ENCODE measurements around the gene MACF1.
"Not testable (repeated sequence)": the region's sequence is repeated elsewhere in the genome, so short reads cannot be mapped to it uniquely, and the experiment has no call there.

Gene MACF1

GRCh38 chr1:39204441-39205081 is at the start of gene MACF1:
MACF1 (plus strand) TSS chr1:39204695; CDS start chr1:39205023, 328 bp downstream.
- DNase-seq = no peak

GRCh38 chr1:39157304-39157703 is 47.2 kb upstream of the MACF1 start:
- DNase-seq = no peak

- no peak for DNase-seq
Observed at GRCh38 chr1:39158327-39159086, 46.0 kb upstream of the MACF1 start.

- no peak for DNase-seq
Observed at GRCh38 chr1:39159224-39160036, 45.1 kb upstream of the MACF1 start.

GRCh38 chr1:39160703-39161102 is 43.8 kb upstream of the MACF1 start:
- DNase-seq = no peak

GRCh38 chr1:39161811-39162210 is 42.7 kb upstream of the MACF1 start:
- DNase-seq = not testable (repeated sequence)

GRCh38 chr1:39163469-39163868 is 41.0 kb upstream of the MACF1 start:
- DNase-seq = no peak

GRCh38 chr1:39164256-39164655 is 40.2 kb upstream of the MACF1 start:
- DNase-seq = no peak

GRCh38 chr1:39165049-39165448 is 39.4 kb upstream of the MACF1 start:
- no peak for DNase-seq

GRCh38 chr1:39165488-39165887 is 39.0 kb upstream of the MACF1 start:
- no peak for DNase-seq

- no peak for DNase-seq
Observed at GRCh38 chr1:39167632-39168209, 36.8 kb upstream of the MACF1 start.

GRCh38 chr1:39168301-39169080 is 36.0 kb upstream of the MACF1 start:
- no peak for DNase-seq

- DNase-seq = no peak
Observed at GRCh38 chr1:39170731-39171667, 33.5 kb upstream of the MACF1 start.

GRCh38 chr1:39173119-39173994 is 31.1 kb upstream of the MACF1 start:
- DNase-seq = no peak

GRCh38 chr1:39173995-39174380 is 30.5 kb upstream of the MACF1 start:
- DNase-seq = no peak

GRCh38 chr1:39174390-39175081 is 30.0 kb upstream of the MACF1 start:
- no peak for DNase-seq

- no peak for DNase-seq
Observed at GRCh38 chr1:39177706-39178105, 26.8 kb upstream of the MACF1 start.

GRCh38 chr1:39178541-39179431 is 25.7 kb upstream of the MACF1 start:
- no peak for DNase-seq

- DNase-seq = no peak
Observed at GRCh38 chr1:39181311-39181710, 23.2 kb upstream of the MACF1 start.

All from activated T-cell treated with anti-CD3 and anti-CD28 coated beads for 4 hours (primary cell).